Tracheal epithelial cell (primary cell): ENCODE results near the gene GNRHR. TPM values are rescaled to one million over a fixed set of nuclear protein-coding genes. Genes with fewer than 3 reads are reported as not detected.

Experiments used
- total RNA-seq: library from RNA; depleted of rRNA; stranded (reverse); fragments of >200 nt; gene quantifications from 2 replicates; pipeline ENCODE4 v1.2.1, GENCODE V29; 2014

The GNRHR gene
- total RNA-seq = 0.43 TPM in 1 of 2 replicates, not detected in the other

GRCh38 chr4:67754288-67754687 lies at the start of gene GNRHR:
TSS of gene GNRHR (minus strand) at chr4:67754388. CDS start at chr4:67754335, 53 bp downstream.

GRCh38 chr4:67700738-67701516 lies 53.3 kb downstream of the GNRHR start, which contains the start of gene UBA6:
TSS of gene UBA6 (minus strand) at chr4:67701155. CDS start at chr4:67701119, 36 bp downstream.

Other genes with a start within 250 kb of the GNRHR start
- 3.1 and 5.8 TPM in 2 replicates for gene CENPC, start 208.9 kb downstream of the GNRHR start, total RNA-seq
- not detected in 2 replicates for gene STAP1, start 195.7 kb downstream of the GNRHR start, total RNA-seq
- 101 and 196 TPM in 2 replicates for gene UBA6, start 53.2 kb downstream of the GNRHR start, total RNA-seq
- gene TMPRSS11D, start 129.6 kb upstream of the GNRHR start, total RNA-seq = 0.96 and 3.2 TPM in 2 replicates
- under 0.01 TPM in 1 of 2 replicates, not detected in the other for gene TMPRSS11A, start 209.1 kb upstream of the GNRHR start, total RNA-seq